RWPE1 (cell line): ENCODE results near the gene SPDYC.
"Not testable (repeated sequence)": the region's sequence is repeated elsewhere in the genome, so short reads cannot be mapped to it uniquely, and the experiment has no call there.

ENCODE experiments used
- CTCF ChIA-PET: fragments of 350-600 bp; sonication (Branson Sonifier 250); formaldehyde crosslinking; extraction: SDS; loops from one replicate; lab custom pipeline; 2021; lab: Yijun Ruan, JAX
- POLR2A ChIA-PET: fragments of 400-600 bp; formaldehyde crosslinking; extraction: SDS; loops from one replicate; lab custom pipeline; 2020; ENCODE audit warnings: antibody characterized with exemption; ENCODE audit not compliant: low non-redundant PET; lab: Yijun Ruan, JAX
- DNase-seq: peaks from one replicate; pipeline ENCODE4 v3.0.0; 2012; ENCODE audit warnings: low spot score
- H3K27ac ChIP-seq: fragments of 450-650 bp; 2 replicates; pipeline ENCODE4 v1.5.1; 2017
- CTCF ChIP-seq: fragments of 450-650 bp; conservative IDR thresholded peaks from 2 replicates; pipeline ENCODE4 v1.5.1; 2017; ENCODE audit warnings: low read depth, mild to moderate bottlenecking

SPDYC gene

GRCh38 chr11:65163684-65164083 is 6.3 kb upstream of the SPDYC start:
- ChIA-PET POLR2A (no interaction called here), CTCF (interaction anchor here (0.6 kb wide), 1 partner anchor 81 kb away, joined by 5 read pairs; no protein-coding TSS in a partner anchor)

GRCh38 chr11:65165410-65166317 is 4.4 kb upstream of the SPDYC start:
- no peak overlapping the region for H3K27ac ChIP-seq
- no peak for DNase-seq
- POLR2A ChIA-PET = interaction anchor here (0.7 kb wide), 1 partner anchor 79 kb away, joined by 4 read pairs; no protein-coding TSS in a partner anchor
- no peak for TF ChIP-seq CTCF
- CTCF ChIA-PET = interaction anchor here (0.6 to 0.7 kb wide), 2 partner anchors 15 to 164 kb away, joined by 4 read pairs; no protein-coding TSS in a partner anchor

More at GRCh38 chr11:65163684-65164083, 6.3 kb upstream of the SPDYC start:
- H3K27ac ChIP-seq = no peak overlapping the region
- no peak for TF ChIP-seq CTCF
- no peak for DNase-seq

- no peak overlapping the region for H3K27ac ChIP-seq
- TF ChIP-seq CTCF = no peak
- ChIA-PET POLR2A (no interaction called here), CTCF (no interaction called here)
- no peak for DNase-seq
These were observed 3.1 kb upstream of the SPDYC start for GRCh38 chr11:65166893-65167292.

GRCh38 chr11:65167656-65168055 is 2.4 kb upstream of the SPDYC start:
- TF ChIP-seq CTCF = no peak
- DNase-seq = no peak
- POLR2A ChIA-PET = no interaction called here
- CTCF ChIA-PET = no interaction called here
- no peak overlapping the region for H3K27ac ChIP-seq

GRCh38 chr11:65169164-65169641 is 830 bp upstream of the SPDYC start:
- ChIA-PET CTCF (no interaction called here), POLR2A (interaction anchor here (0.5 kb wide), 1 partner anchor 22 kb away, joined by 4 read pairs; no protein-coding TSS in a partner anchor)
- H3K27ac ChIP-seq = peak overlapping the region; percentile 31
- no peak for DNase-seq
- no peak for TF ChIP-seq CTCF

- CTCF ChIA-PET = interaction anchor here (0.9 kb wide), 1 partner anchor 10 kb away, joined by 3 read pairs; no protein-coding TSS in a partner anchor
- no peak for DNase-seq
- no peak for TF ChIP-seq CTCF
- POLR2A ChIA-PET = no interaction called here
- no peak overlapping the region for H3K27ac ChIP-seq
These were observed 2.6 kb downstream of the SPDYC start for GRCh38 chr11:65172600-65172999.

GRCh38 chr11:65174571-65175010 is 4.6 kb downstream of the SPDYC start:
- CTCF ChIA-PET, DNase-seq, H3K27ac ChIP-seq: not testable (repeated sequence)
- POLR2A ChIA-PET = interaction anchor here (1.2 kb wide), 1 partner anchor 40 kb away, joined by 3 read pairs; the partner anchor contains the start of gene SYVN1
